GM19438 (cell line): ENCODE results near the gene RPS19.

Experiments
- ATAC-seq: cut with Tn5 transposase; IDR thresholded peaks from one replicate; pipeline ENCODE4 v1.9.1; 2021; ENCODE audit warnings: low read depth; ENCODE audit not compliant: unreplicated experiment

Gene RPS19

GRCh38 chr19:41877916-41878905 is 18.2 kb downstream of the RPS19 start:
- ATAC-seq: no peak

DNA sequence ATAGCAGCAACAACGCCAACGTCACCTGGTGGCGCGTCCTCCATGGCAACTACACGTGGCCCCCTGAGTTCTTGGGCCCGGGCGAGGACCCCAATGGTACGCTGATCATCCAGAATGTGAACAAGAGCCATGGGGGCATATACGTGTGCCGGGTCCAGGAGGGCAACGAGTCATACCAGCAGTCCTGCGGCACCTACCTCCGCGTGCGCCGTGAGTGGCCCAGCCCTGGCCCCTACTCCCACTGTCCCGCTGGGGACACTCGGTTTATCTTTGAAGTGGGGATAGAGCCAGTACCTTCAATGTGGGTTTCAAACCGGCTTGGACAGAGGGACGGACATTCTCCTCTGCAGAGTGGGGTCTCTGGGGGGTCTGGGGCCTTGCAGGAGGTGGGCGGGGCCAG is 19.0 kb downstream of the RPS19 start:
- no peak for ATAC-seq

DNA sequence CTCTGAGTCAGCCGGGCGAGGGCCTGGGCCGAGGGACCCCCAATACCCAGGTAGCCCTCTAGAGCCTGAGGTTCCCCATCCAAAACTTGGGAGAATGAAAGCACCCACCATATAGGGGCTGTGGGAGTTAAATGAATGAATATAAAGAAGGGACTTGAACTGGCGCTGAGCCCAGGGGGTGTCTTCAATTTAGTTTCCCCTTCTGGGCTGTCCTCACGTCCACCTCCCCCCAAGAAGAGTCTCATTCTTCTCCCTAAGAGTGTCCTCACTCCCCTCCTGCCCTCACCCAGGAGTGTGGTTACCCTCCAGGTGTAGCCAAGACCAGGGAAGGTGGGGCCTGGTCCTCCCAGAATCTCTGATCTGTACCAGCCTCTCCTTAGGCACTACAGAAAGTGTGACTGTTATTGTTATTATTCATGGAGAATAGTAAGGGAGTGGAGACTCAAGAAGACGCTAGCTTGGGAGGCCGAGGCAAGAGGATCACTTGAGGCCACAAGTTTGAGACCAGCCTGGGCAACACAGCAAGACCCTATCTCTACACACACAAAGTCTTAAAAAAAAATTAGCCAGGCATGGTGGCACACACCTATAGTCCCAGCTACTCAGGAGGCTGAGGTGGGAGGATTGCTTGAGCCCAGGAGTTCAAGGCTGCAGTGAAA is 19.7 kb downstream of the RPS19 start:
- no peak for ATAC-seq

GRCh38 chr19:41880329-41880708 is 20.3 kb downstream of the RPS19 start:
- no peak for ATAC-seq

DNA sequence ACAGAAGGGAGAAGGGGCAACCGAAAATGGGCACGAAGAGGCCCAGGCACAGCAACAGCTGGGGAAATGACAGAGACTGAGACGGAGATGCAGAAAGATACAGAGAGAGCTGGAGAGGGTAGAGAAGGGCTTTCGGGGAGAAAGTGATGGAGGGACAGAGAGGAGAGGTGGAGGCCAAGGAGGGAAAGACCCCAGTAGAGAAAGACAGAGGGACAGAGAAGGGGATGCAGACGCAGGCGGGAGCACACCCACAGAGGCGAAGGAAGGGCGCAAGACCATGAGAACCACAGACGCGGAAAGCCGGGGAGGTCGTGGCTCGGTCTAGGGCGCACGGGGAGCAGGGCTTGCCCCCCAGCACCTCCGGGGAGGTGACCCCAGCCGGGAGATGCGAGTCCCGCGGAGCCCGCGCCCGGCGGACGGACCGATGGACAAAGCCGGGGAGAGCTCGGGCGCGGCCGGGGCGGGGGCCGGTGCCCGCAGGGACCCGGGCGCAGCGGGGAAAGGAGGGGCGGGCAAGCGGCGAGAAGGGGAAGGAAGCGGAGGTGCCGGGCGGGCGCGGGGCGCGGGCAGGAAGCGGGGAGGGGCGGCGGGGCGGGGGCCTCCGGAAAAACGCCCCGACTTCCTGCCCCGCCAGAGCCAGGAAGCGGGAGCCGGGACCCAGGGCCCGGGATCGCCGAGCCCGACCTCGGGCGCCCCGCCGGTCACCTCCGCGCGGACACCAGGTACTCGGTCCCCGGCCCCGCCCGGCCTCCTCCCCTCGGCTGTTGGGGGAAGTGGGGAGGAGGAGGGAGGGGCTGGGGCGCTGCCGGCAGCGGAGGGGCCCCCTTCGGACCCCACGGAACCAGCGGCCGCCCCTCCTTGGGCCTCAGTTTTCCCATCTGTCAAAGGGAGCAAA is 22.8 kb downstream of the RPS19 start, which contains the start of gene ARHGEF1:
TSS of gene ARHGEF1 (plus strand) at position 617 of the 895 bp plus-strand sequence. CDS start 4,899 bp downstream, outside the sequence.
- ATAC-seq: no peak

DNA sequence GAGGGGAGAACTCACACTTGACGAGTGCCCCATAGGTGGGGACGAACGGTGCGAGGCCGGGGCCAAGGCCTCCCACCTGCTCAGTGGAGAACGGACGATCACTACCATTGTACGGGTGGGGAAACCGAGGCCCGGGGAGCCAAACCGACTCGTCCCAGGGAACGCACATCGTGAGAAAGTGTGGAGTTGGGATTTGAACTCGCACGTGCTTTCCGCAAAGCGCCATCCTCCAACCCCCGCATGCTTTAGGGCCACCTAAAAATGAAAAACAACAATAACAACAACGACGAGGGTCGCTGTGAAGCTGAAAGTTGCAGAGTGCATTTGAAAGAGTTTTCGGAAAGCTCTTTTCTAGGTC is 23.4 kb downstream of the RPS19 start:
- ATAC-seq: no peak

DNA sequence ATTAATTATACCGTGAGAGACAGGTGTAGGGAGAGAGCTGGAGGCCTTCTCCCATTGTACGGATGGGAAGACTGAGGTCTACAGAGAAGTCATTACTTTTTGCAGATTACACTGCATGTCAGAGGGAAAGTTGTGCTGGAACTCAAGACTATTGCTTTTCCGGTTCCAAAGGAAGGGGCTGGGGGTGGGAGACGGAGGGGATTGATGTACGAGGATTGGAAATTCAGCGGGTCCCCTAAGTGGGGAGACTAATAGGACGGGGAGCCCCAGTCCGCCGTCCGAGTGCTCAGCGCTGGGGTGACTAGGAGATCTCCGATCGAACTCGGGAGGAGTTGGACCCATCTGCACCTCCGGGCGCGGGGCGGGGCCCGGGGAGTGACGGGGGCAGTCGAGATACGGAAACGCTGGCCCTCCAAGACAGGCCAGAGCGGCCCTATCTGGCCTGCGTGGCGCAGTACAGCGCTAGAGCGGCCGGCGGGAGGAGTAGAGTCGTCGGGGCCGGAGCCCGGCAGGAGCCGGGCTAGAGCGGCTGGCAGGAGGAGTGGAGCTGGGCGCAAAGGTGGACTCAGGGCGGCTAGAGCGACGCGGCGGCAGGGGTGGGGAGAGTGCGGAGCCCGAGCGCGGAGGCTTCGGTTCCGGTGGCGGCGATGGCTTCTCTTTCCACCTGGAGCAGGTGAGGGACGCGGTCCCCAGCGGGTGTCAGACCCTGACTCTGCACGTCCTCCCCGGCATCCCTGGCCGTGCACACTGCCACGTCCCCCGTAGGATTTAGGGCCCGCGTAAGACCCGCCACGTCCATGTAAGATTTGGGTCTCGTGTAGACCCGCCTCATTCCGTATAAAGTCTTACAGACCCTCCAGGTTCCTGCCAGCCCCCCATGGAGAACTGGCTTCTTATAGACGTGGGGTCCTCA is 24.0 kb downstream of the RPS19 start:
- peak; percentile 58 for ATAC-seq

- ATAC-seq: no peak
Measured at GRCh38 chr19:41886761-41887710, 27.0 kb downstream of the RPS19 start.

DNA sequence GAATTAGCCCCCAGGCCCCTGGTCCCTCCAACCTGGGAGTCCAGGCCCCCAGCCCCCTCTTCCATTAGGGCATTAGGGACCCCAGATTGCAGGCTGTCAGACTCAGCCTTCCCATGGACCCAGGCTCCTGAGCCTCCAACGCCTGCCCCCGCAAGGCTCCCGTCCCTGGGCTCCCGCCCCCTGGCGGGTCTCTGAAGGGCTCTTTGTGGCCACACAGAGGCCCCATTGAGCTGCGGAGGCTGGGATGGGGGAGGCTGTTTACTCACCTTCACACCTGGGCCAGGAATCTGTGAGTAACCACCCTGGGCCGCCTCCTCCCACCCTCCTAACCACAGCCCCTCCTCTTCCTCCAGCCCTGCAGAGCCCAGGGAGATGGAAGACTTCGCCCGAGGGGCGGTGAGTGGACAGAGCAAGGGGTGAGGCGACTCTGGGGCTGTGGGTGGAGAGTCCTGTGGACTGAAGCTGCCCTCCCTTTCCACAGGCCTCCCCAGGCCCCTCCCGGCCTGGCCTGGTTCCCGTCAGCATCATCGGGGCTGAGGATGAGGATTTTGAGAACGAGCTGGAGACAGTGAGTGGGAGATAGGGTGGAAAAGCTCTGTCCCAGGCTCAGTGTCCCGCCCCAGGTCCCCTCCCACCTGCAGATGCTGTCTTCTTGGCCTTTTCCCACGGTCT is 27.8 kb downstream of the RPS19 start:
- no peak for ATAC-seq

GRCh38 chr19:41888926-41889325 is 28.9 kb downstream of the RPS19 start:
- no peak for ATAC-seq

DNA sequence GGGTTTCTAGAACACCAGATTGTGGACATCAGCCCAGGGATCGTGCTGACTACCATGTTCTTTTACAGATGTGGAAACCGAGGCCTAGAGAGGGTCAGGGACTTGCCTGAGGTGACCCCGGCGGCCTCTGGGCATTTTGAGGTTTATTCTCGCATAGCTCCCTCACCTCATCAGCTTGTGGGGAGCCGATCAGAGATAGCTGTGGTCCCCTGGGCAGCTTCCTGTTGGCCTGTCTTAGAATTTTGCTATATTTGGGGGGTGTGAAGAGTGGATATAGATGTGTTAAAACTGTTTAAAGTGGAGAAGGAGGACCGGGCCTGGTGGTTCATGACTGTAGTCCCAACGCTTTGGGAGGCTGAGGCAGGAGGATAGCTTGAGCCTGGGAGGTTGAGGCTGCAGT is 29.8 kb downstream of the RPS19 start:
- ATAC-seq: no peak

DNA sequence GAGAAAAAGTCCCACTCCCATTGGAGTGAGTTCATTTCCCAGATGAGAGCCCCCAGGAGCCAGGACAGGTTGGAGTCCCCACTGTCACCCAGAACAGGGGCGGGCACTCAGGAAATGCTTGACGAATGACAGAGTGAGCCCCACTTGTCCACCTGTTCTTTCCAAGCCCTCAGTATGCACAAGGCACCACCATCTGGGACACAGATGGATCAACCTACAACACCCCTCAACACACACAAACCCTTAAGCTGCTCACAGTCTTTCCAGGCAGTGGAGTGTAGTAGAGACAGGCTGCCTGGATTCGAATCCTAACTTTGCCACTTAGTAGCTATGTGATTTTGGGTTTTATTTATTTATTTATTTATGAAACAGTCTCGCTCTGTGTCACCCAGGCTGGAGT is 30.9 kb downstream of the RPS19 start:
- ATAC-seq: no peak

DNA sequence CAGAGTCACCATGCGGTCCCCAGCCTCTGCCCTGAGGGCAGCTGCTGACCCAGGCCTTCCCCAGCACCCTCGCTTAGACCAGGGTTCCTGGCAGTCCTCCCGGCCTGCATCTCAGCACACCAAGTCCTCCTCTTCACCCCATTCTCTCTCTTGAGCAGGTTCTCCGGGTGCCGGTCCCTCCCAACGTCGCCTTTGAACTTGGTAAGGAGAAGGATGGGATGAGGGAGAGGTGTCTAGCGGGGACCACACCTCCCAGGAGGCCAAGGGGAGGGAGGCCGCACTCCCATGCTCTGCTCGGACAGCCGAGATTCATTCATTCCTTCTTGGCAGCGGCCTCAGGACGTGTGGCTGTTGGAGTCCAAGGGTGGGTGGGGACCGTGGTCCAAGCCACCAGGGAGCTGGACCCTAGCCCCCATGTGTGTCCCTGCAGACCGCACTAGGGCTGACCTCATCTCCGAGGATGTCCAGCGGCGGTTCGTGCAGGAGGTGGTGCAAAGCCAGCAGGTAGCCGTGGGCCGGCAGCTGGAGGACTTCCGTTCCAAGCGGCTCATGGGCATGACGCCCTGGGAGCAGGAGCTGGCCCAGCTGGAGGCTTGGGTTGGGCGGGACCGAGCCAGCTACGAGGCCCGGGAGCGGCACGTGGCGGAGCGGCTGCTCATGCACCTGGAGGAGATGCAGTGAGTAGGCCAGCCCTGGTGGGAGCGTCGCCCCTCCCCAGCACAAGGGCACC is 32.3 kb downstream of the RPS19 start:
- ATAC-seq: no peak

DNA sequence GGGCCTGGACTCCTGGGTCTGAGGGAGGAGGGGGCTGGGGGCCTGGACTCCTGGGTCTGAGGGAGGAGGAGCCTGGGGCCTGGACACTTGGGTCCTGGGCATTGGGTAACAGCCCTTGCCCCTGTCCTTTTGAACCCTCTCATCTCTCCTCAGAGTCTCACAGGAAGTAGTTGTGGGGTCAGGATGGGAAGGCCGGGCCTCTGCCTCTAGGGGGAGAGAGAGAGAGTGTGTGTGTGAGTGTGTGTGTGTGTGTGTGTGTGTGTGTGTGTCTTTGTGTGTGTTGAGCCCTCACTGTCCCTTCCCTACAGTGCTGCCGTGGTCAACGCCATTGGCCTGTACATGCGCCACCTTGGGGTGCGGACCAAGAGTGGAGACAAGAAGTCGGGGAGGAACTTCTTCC is 33.8 kb downstream of the RPS19 start:
- ATAC-seq: no peak

DNA sequence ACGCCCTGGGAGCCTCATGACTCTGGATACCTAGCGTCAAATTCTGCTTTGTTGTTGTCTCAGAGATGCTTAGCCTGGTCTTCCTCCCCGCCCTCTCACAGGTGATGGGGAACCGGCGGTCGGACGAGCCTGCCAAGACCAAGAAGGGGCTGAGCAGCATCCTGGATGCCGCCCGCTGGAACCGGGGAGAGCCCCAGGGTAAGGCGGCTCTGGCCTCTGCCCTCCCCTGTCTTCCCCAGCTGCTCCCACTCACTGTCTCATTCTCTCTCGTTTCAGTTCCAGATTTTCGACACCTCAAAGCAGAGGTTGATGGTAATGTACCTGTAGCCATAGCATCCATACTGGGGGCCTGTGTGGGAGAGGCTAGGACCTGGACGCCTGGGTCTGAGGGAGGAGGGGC is 34.3 kb downstream of the RPS19 start:
- ATAC-seq: no peak

DNA sequence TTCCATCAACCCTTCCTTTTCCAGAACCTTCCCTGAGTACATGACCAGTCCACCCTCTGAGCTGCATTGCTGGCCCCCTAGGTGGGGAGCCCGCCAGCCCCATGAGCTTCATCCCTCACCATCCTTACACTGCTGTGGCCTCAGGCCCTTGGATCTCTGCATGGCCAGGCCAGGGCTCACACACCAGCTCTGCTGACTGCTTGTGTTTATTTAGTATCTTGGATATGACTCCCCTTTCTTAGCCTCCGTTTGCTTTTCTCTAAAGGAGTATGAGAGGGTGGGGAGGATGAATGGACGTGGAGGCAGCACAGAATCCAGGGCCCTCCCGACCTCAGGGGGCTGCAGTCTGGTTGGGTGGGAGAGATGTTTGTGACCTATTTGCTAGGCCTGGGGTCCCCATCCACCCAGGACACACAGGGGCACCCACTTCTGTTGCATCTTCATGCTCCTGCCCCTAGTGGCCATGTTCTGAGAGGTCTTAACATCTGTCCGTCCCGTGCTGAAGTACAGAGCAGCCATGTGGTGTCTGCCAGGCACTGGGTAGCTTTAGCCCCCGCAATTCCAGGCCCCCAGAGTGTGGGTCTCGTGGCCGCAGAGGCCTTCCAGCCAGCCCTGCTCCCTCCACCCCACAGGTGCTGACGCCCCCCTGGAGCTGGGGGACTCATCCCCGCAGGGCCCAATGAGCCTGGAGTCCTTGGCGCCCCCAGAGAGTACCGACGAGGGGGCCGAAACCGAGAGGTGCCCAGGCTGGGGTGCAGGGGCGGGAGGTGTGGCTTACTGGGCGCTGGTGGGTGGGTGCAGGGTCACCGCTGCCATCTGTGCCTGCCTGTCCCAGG is 35.9 kb downstream of the RPS19 start:
- no peak for ATAC-seq

DNA sequence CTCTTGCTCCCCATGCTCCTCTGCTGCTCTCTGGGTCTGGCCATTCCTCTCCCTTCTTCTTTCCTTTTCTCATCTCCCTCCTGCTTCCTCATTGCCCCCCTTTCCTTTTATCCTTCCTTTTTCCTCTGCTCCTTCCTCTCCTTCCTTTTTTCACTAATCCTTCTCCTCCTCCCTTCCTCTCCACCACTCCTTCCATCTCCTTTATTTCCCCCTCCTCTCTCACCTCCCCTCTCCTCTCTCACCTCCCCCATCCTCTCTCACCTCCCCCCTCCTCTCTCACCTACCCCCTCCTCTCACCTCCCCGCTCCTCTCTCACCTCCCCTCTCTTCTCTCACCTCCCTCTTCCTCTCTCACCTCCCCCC is 36.5 kb downstream of the RPS19 start:
- ATAC-seq: no peak
